ENCODE measurements around the gene WWC1.
"Not testable (repeated sequence)": the region's sequence is repeated elsewhere in the genome, so short reads cannot be mapped to it uniquely, and the experiment has no call there.

WWC1 gene

DNA sequence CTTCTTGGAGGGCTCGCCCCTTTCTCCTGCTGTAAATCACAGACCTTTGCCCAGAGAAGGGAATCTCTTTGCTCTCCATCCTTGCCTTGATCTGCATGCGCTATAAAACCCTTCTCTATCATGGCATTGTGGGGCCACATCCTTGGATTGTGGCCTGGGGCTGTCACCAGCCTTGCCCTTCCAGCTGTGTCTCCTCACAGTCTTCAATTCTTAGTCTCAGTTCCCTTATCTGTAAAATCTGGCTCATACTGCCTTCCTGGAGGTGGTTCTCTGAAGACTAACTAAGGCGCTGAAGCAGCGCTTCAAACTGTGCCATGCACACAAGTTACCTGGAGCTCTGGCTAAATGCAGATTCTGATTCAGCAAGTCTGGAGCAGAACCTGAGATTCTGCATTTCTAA lies 141.5 kb downstream of the WWC1 start:
- DNase-seq (ENCODE audit: extremely low read depth, low read depth): no peak
- no peak for TF ChIP-seq CTCF (IDR thresholded peaks at IDR 0.05; ENCODE audit: low read depth, low read length)

DNA sequence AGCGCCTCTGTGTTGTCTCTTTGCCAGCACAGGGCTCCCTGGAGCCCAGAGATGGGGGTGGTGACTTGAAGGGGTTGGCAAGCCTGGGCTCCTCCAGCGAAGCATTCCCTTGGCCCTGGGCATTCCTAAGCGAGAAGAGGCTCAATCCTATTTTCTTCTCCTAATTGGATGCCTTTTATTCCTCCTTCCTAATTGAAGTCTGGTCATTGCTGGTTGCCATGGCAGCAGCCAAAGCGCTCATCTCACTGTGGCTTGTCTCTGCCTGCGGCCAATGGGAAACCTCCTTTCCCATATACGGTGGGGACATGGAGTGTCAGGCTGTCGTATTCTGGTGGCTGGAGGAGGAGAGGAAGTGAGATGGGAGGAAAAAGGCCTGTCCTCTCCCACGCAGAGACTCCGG lies 142.6 kb downstream of the WWC1 start:
- DNase-seq (ENCODE audit: extremely low read depth, low read depth): no peak
- no peak for TF ChIP-seq CTCF (IDR thresholded peaks at IDR 0.05; ENCODE audit: low read depth, low read length)

- TF ChIP-seq CTCF (IDR thresholded peaks at IDR 0.05; ENCODE audit: low read depth, low read length): no peak
- DNase-seq (ENCODE audit: extremely low read depth, low read depth): no peak
These were observed 143.4 kb downstream of the WWC1 start for GRCh38 chr5:168434746-168435321.

DNA sequence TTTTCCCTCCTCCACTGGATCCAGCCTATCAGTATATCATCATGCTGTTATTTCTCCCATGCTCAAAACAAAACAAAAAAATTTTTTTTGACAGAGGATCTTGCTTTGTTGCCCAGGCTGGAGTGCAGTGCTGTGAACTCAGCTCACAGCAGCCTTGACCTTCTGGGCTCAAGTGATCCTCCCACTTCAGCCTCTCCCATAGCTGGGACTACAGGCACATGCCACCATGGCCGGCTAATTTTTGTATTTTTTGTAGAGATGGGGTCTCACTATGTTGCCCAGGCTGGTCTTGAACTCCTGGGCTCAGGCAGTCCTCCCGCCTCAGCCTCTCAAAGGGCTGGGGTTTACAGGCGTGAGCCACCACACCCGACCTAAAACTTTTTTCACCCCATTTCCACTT lies 143.9 kb downstream of the WWC1 start:
- DNase-seq (ENCODE audit: extremely low read depth, low read depth): not testable (repeated sequence)

DNA sequence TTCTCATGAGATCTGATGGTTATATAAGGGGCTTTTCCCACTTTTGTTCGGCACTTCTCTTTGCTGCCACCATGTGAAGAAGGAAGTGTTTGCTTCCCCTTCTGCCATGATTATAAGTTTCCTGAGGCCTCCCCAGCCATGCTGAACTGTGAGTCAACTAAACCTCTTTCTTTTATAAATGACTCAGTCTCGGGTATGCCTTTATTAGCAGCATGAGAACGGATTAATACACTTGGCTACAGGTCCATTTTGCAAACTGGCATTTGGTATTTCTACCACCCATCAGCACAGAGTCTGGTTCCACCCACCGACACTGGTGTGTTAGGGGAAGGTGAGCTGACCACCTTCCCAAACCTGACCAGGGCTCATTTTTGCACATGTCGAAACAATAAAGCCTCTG lies 146.9 kb downstream of the WWC1 start:
- no peak for TF ChIP-seq CTCF (IDR thresholded peaks at IDR 0.05; ENCODE audit: low read depth, low read length)
- DNase-seq (ENCODE audit: extremely low read depth, low read depth): no peak

DNA sequence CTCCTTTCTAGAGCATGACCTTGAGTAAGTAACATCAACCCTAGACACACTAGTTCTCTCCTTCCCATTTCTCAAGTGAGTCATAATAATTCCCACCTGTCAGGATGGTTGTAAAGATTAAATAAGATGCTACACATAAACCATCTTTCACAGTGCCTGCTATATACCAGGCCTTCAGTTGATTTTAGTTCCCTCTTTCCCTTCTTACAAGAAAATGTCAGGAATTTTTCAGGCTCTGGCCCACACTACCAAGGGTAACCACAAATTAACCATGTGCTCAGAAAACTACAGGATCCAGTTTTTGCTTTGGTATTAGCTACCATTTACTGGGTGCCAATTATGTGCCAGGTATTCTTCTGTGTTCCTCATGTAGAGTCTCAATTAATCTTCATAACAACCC lies 152.1 kb downstream of the WWC1 start:
- TF ChIP-seq CTCF (IDR thresholded peaks at IDR 0.05; ENCODE audit: low read depth, low read length): no peak
- no peak for DNase-seq (ENCODE audit: extremely low read depth, low read depth)

DNA sequence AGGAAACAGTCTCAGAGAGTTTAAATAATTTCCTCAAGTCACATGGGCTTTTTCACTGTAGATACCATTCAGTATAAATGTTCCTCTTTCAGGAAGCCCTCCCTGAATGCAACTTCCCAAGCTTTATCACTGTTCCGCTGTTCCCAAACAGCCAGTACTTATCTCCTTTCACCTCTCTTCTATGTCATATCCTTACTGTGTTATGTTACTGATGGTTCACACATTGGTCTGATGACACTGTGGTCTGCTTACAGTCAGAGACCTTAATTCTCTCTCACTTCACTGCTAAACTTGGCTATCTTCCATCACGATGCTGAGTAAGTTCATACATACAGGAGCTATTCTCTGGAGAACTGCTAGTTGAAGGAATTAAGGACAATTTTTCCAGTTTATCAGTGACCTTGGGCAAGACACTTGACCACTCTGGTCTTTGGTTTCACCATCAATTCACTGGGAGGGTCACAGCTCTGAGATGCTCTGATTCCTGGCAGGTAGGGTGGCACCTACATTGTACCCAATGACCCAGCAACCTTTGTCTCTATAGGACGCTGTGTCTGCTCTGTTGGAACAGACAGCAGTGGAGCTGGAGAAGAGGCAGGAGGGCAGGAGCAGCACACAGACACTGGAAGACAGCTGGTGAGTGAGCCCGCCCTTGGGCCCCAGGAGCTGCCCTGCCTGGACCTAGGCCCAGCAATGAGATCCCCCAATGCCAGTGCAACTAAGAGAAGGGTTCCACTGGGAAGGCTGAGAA lies 152.7 kb downstream of the WWC1 start:
- DNase-seq (ENCODE audit: extremely low read depth, low read depth): no peak
- no peak for TF ChIP-seq CTCF (IDR thresholded peaks at IDR 0.05; ENCODE audit: low read depth, low read length)

Data from AG09319 (cell line).